Neural crest cell (in vitro differentiated cells): ENCODE results near the gene TMEM115. TPM values are rescaled to one million over a fixed set of nuclear protein-coding genes. Genes with fewer than 3 reads are reported as not detected.
A peak's percentile ranks its signal among the peaks of the same experiment; 100 is the strongest.

ENCODE experiments used
- DNase-seq: peaks from one replicate; pipeline ENCODE4 v3.0.0; 2021; ENCODE audit warnings: low read depth, mixed read lengths, low spot score
- H3K27ac Mint-ChIP-seq: one replicate; pipeline ENCODE4 v1.8.0; 2021; ENCODE audit warnings: mild to moderate bottlenecking, mixed read lengths; ENCODE audit not compliant: unreplicated experiment
- H3K27me3 Mint-ChIP-seq: 2 replicates; pipeline ENCODE4 v1.8.0; 2021; ENCODE audit warnings: low read depth, mild to moderate bottlenecking, mixed read lengths
- H3K36me3 Mint-ChIP-seq: 2 replicates; pipeline ENCODE4 v1.8.0; 2021; ENCODE audit warnings: low read depth, mild to moderate bottlenecking, mixed read lengths
- H3K4me1 Mint-ChIP-seq: 2 replicates; pipeline ENCODE4 v1.8.0; 2021; ENCODE audit warnings: mixed read lengths
- H3K4me3 Mint-ChIP-seq: one replicate; pipeline ENCODE4 v1.8.0; 2021; ENCODE audit warnings: mild to moderate bottlenecking, mixed read lengths
- H3K9me3 Mint-ChIP-seq: 2 replicates; pipeline ENCODE4 v1.8.0; 2021; ENCODE audit warnings: mixed read lengths
- total RNA-seq: library from RNA; stranded (reverse); gene quantifications from 2 replicates; pipeline ENCODE4 v1.2.1, GENCODE V29; 2021
- TF ChIP-seq, protein P1 (sequence below): fragments of 200-600 bp; sonication (generic); conservative IDR thresholded peaks from 2 replicates; pipeline ENCODE4 v1.5.0; 2021; ENCODE audit warnings: antibody characterized with exemption, mild to moderate bottlenecking

The TMEM115 gene
- total RNA-seq, 1 donor from 2014 or later, result 37.8 TPM

DNA sequence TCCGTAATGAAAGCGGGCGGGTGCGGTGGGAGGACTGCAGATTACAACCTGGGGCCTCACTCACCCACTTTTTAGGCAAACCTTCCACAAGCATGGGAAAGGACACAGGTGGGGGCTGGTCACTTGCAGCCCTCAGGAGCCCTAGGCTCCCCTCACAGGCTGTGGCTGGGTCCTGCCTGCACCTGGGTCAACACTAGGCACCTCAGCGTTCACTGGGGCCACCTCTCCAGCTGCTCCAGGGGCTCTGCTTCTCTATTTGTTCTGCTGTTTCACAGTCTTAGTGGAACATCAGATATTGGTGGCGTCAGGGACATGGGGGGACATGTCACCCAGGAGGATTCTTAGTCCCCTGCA, 30.1 kb upstream of the TMEM115 start:
- no peaks in the 10 kb centered on the region for H3K36me3 Mint-ChIP-seq
- no peak overlapping the region for H3K27ac Mint-ChIP-seq
- no peak for DNase-seq
- no peaks in the 10 kb centered on the region for H3K27me3 Mint-ChIP-seq
- H3K4me3 Mint-ChIP-seq, result no peak overlapping the region
- TF ChIP-seq, protein P1, sequence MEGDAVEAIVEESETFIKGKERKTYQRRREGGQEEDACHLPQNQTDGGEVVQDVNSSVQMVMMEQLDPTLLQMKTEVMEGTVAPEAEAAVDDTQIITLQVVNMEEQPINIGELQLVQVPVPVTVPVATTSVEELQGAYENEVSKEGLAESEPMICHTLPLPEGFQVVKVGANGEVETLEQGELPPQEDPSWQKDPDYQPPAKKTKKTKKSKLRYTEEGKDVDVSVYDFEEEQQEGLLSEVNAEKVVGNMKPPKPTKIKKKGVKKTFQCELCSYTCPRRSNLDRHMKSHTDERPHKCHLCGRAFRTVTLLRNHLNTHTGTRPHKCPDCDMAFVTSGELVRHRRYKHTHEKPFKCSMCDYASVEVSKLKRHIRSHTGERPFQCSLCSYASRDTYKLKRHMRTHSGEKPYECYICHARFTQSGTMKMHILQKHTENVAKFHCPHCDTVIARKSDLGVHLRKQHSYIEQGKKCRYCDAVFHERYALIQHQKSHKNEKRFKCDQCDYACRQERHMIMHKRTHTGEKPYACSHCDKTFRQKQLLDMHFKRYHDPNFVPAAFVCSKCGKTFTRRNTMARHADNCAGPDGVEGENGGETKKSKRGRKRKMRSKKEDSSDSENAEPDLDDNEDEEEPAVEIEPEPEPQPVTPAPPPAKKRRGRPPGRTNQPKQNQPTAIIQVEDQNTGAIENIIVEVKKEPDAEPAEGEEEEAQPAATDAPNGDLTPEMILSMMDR, result no peak
- no peaks in the 10 kb centered on the region for H3K4me1 Mint-ChIP-seq
- no peaks in the 10 kb centered on the region for H3K9me3 Mint-ChIP-seq

DNA sequence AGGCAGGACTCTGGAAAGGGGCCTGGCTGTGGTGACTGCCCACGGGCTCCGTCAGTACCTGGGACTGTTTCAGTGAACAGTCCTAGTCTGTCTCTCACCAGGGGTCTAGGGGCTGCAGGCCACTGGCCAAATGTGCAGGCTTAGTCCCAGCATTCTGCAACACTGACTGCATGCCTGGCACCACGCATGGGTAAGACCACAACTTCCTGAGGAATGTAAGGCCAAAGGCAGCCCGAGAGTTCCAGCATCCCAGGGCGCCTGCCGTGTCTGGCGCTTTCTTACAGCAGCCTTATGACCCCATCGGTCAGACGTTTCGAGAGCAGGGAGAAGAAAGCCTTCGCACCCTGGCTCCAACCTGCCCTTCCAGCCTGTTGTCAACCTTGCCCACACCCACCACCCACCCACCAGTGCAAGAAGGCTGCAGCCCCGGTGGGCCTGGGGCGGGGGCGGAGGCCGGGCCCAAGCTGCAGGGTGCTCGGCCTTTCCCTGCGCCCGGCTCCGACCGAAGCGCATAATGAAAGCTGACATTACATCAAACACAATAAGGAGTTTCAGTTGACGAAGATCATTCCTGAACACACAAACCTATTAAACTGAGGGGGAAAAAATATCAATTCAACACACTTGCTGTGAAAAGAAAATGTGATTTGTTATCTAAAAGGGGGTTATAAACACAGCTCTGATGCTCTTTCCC, 29.5 kb upstream of the TMEM115 start:
- H3K27me3 Mint-ChIP-seq, result no peaks in the 10 kb centered on the region
- H3K4me3 Mint-ChIP-seq, result no peak overlapping the region
- H3K9me3 Mint-ChIP-seq, result no peaks in the 10 kb centered on the region
- DNase-seq, result no peak
- no peak overlapping the region for H3K27ac Mint-ChIP-seq
- no peaks in the 10 kb centered on the region for H3K36me3 Mint-ChIP-seq
- TF ChIP-seq, protein P1, result no peak
- H3K4me1 Mint-ChIP-seq, result peaks cover 3% of the 10 kb centered on the region

DNA sequence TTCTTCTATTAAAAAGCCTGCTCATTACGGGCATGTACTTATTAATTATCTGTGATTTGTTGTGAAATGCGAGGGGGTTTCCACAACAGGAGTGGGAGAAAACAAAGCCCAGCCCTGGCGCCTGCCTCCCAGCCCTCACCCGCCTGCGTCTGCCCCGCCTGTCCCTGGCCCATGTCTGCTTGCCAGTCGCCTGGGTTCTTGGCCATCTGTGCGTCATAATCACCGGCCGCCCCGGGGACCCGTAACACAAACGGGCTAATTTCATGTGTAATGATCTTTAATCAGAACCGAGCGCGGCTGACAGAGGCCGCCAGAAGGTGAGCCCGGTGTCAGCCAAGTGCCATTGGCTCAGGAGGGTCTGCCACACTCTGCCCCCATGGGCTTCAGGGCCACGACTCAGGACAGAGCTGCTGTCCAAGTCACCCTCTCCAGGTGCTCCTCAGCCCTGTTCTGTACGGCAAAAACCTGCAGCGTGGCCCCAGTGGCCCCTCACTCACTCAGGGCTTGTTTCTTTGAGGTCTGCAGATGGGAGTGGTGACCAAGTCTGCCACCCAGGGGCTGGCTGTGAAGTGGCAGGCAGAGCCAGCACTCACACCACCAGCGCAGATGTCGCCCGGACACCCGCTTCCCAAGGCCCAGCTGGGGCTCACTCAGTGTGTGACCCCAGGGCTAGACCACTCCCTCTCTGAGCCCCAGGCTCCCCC, 28.8 kb upstream of the TMEM115 start:
- TF ChIP-seq, protein P1, result peak; percentile 46
- H3K9me3 Mint-ChIP-seq, result no peaks in the 10 kb centered on the region
- no peak overlapping the region for H3K27ac Mint-ChIP-seq
- H3K27me3 Mint-ChIP-seq, result no peaks in the 10 kb centered on the region
- no peaks in the 10 kb centered on the region for H3K36me3 Mint-ChIP-seq
- H3K4me3 Mint-ChIP-seq, result no peak overlapping the region
- DNase-seq, result no peak
- H3K4me1 Mint-ChIP-seq, result peaks cover 3% of the 10 kb centered on the region

DNA sequence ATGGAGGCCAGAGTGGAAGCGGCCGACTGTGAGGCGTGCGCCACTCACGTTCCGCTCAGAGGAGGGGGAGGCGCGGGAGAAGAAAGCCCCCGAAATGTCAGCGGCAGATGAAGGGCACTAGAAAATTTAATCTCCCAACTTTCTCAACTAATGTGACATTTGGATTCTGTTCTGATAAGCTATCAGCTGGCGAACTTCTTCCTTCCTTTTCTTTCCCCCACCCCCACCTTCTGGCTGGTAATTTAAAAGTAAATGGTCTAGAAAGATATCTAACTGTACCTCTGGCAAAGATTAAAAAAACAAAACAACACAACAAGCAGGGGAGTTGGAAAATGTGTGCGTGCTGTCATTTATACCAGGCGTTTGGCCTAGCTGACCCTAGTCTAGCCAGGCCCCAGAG, 26.4 kb upstream of the TMEM115 start:
- no peak for DNase-seq
- Mint-ChIP-seq H3K9me3 (no peaks in the 10 kb centered on the region), H3K27me3 (no peaks in the 10 kb centered on the region), H3K4me1 (peaks cover 10% of the 10 kb centered on the region), H3K27ac (no peak overlapping the region), H3K36me3 (no peaks in the 10 kb centered on the region), H3K4me3 (no peak overlapping the region)
- TF ChIP-seq, protein P1, result no peak

DNA sequence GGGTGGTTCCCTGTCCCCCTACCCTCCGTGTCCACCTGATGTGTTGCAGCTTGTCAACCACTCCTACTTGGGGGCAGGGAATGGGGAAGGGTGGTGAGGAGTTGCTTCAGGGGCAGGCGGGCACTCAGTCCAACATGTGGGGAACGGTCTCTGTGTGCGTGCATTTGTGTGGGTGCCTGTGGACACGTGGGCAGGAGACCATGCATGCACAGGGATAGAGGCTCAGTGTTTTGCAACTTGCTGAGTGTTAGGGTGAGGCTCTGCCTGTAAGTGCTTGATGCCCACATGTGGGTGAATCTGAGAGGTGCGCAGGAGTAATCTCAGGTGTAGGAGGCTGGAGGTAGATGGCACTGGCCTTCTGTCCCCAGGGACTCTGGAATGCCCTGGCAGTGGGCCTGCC, 24.4 kb upstream of the TMEM115 start:
- TF ChIP-seq, protein P1, result no peak
- no peak for DNase-seq
- Mint-ChIP-seq H3K4me3 (no peak overlapping the region), H3K27ac (no peak overlapping the region), H3K36me3 (no peaks in the 10 kb centered on the region), H3K9me3 (no peaks in the 10 kb centered on the region), H3K27me3 (no peaks in the 10 kb centered on the region), H3K4me1 (peaks cover 10% of the 10 kb centered on the region)
